Measurements from ENCODE around the gene DTL. TPM values are rescaled to one million over a fixed set of nuclear protein-coding genes. Genes with fewer than 3 reads are reported as not detected.

DTL gene
- total RNA-seq, 2 experiments from 2014 or later, result 92.0 to 95.9 TPM

DNA sequence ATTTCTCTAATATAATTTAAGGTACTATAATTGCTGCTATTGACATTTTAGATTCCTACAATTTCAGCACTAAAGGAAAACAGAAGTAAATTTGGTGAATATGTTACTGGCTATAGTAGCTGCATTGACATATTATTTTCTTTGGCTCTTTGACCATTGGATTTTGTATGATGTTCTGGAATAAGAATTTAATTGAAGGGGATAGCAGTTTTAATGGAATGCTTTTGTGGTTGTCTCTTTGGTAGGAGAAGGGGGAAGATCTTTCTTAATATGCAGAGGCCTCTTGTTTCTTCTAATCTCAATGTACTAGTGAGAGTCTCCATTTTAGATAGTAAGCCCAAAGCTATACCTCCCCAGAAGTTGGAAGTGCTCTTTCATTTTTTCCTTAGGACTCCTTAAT lies 6.9 kb downstream of the DTL start:
- ChIA-PET CTCF (interaction anchor here (1.0 kb wide), 1 partner anchor 21 kb away, joined by 3 read pairs; no protein-coding TSS in a partner anchor), POLR2A (no interaction called here)
- intact Hi-C loops (cut with micrococcal nuclease), result no loop called here
- H3K27ac Mint-ChIP-seq, result no peak overlapping the region
- TF ChIP-seq, protein P1, sequence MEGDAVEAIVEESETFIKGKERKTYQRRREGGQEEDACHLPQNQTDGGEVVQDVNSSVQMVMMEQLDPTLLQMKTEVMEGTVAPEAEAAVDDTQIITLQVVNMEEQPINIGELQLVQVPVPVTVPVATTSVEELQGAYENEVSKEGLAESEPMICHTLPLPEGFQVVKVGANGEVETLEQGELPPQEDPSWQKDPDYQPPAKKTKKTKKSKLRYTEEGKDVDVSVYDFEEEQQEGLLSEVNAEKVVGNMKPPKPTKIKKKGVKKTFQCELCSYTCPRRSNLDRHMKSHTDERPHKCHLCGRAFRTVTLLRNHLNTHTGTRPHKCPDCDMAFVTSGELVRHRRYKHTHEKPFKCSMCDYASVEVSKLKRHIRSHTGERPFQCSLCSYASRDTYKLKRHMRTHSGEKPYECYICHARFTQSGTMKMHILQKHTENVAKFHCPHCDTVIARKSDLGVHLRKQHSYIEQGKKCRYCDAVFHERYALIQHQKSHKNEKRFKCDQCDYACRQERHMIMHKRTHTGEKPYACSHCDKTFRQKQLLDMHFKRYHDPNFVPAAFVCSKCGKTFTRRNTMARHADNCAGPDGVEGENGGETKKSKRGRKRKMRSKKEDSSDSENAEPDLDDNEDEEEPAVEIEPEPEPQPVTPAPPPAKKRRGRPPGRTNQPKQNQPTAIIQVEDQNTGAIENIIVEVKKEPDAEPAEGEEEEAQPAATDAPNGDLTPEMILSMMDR (IDR thresholded peaks at IDR 0.05), result no peak
- no peak for ATAC-seq
- peaks cover 74% of the 10 kb centered on the region for H3K36me3 Mint-ChIP-seq (ENCODE audit: low read depth)
- no peak for DNase-seq
- no peak overlapping the region for H3K4me3 Mint-ChIP-seq
- H3K27me3 Mint-ChIP-seq, result peaks cover 1% of the 10 kb centered on the region
- no peaks in the 10 kb centered on the region for H3K9me3 Mint-ChIP-seq
- peaks cover 27% of the 10 kb centered on the region for H3K4me1 Mint-ChIP-seq (ENCODE audit: low read depth)

GRCh38 chr1:212044851-212045250 lies 9.3 kb downstream of the DTL start:
- no peak overlapping the region for H3K27ac Mint-ChIP-seq
- TF ChIP-seq, protein P1 (IDR thresholded peaks at IDR 0.05), result no peak
- H3K4me3 Mint-ChIP-seq, result no peak overlapping the region
- H3K4me1 Mint-ChIP-seq (ENCODE audit: low read depth), result peaks cover 12% of the 10 kb centered on the region
- POLR2A ChIA-PET, result interaction anchor here (0.6 to 2.6 kb wide), 5 partner anchors 9 to 432 kb away, joined by 3 to 13 read pairs (median 3); partner anchors contain the start of genes DTL and INTS7
- CTCF ChIA-PET, result interaction anchor here (1.8 to 2.0 kb wide), 2 partner anchors 9 to 18 kb away, joined by 4 to 5 read pairs; partner anchors contain the start of genes DTL and INTS7
- intact Hi-C loops (cut with micrococcal nuclease), result no loop called here
- H3K9me3 Mint-ChIP-seq, result no peaks in the 10 kb centered on the region
- no peaks in the 10 kb centered on the region for H3K27me3 Mint-ChIP-seq
- DNase-seq, result no peak
- no peak for ATAC-seq
- H3K36me3 Mint-ChIP-seq (ENCODE audit: low read depth), result peaks cover 76% of the 10 kb centered on the region

GRCh38 chr1:212045981-212046380 lies 10.4 kb downstream of the DTL start:
- peaks cover 4% of the 10 kb centered on the region for H3K4me1 Mint-ChIP-seq (ENCODE audit: low read depth)
- H3K27me3 Mint-ChIP-seq, result no peaks in the 10 kb centered on the region
- CTCF ChIA-PET, result interaction anchor here (1.8 to 2.0 kb wide), 2 partner anchors 10 to 17 kb away, joined by 4 to 5 read pairs; partner anchors contain the start of genes DTL and INTS7
- intact Hi-C loops (cut with micrococcal nuclease), result no loop called here
- H3K36me3 Mint-ChIP-seq (ENCODE audit: low read depth), result peaks cover 79% of the 10 kb centered on the region
- DNase-seq (no peak), ATAC-seq (no peak)
- POLR2A ChIA-PET, result no interaction called here
- TF ChIP-seq, protein P1 (IDR thresholded peaks at IDR 0.05), result no peak
- no peaks in the 10 kb centered on the region for H3K9me3 Mint-ChIP-seq
- no peak overlapping the region for H3K27ac Mint-ChIP-seq
- no peak overlapping the region for H3K4me3 Mint-ChIP-seq

DNA sequence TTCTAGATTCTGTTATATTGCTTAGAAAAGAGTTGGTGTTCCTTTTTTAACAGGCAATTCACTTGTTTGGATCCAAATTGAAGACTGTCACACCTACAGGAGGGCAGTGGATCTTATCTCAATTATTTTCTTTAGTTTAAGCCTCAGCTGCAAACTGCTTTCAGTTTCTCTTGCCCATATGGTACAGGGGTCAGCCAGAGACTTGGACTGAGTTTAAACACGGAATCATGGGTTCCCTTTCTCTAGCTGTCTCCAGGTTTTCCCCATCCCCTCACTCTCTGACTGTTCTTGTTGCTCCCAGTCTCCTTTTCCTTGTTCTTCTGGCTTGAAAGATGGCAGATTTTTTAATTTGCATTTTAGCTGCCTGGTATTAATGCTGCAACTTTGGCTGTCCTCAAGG lies 18.4 kb downstream of the DTL start:
- intact Hi-C loops (cut with micrococcal nuclease), result no loop called here
- Mint-ChIP-seq H3K4me1 (ENCODE audit: low read depth) (no peaks in the 10 kb centered on the region), H3K27me3 (no peaks in the 10 kb centered on the region), H3K4me3 (no peak overlapping the region), H3K27ac (no peak overlapping the region), H3K9me3 (peaks cover 12% of the 10 kb centered on the region), H3K36me3 (ENCODE audit: low read depth) (peaks cover 89% of the 10 kb centered on the region)
- TF ChIP-seq, protein P1 (IDR thresholded peaks at IDR 0.05), result no peak
- CTCF ChIA-PET, result interaction anchor here (1.2 to 1.8 kb wide), 2 partner anchors 8 to 10 kb away, joined by 4 to 7 read pairs; no protein-coding TSS in a partner anchor
- POLR2A ChIA-PET, result interaction anchor here (0.5 to 1.0 kb wide), 2 partner anchors 19 to 195 kb away, joined by 3 read pairs; partner anchors contain the start of genes DTL and INTS7
- ATAC-seq (no peak), DNase-seq (no peak)

DNA sequence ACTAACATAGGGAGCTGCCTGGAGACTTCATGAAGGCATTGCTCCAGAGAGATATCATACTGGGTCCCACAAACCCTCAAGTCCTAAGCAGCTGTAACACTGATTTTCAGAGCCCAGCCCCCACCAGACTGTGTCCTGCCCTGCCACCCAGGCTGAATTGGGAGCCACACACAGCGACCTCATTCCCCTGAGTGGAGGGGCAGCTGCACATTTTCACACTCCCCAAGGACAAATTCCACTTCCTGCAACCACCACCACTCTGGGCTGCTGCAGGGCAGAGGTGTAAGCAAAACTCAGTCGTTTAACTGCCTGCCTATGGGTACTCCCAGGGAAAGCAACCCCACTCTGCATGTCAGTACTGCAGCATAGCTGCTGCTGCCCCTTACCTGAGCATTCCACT lies 19.8 kb downstream of the DTL start:
- intact Hi-C loops (cut with micrococcal nuclease), result loop anchor here (5.0 kb wide), 1 partner anchor 312 kb away; no protein-coding TSS in a partner anchor
- no peak overlapping the region for H3K27ac Mint-ChIP-seq
- no peaks in the 10 kb centered on the region for H3K27me3 Mint-ChIP-seq
- TF ChIP-seq, protein P1 (IDR thresholded peaks at IDR 0.05), result no peak
- H3K9me3 Mint-ChIP-seq, result peaks cover 12% of the 10 kb centered on the region
- DNase-seq (no peak), ATAC-seq (no peak)
- peaks cover 88% of the 10 kb centered on the region for H3K36me3 Mint-ChIP-seq (ENCODE audit: low read depth)
- no peaks in the 10 kb centered on the region for H3K4me1 Mint-ChIP-seq (ENCODE audit: low read depth)
- H3K4me3 Mint-ChIP-seq, result no peak overlapping the region
- ChIA-PET POLR2A (interaction anchor here (0.5 to 0.9 kb wide), 3 partner anchors 10 to 676 kb away, joined by 3 read pairs; no protein-coding TSS in a partner anchor), CTCF (interaction anchor here (1.8 kb wide), 1 partner anchor 8 kb away, joined by 7 read pairs; no protein-coding TSS in a partner anchor)

Measured in activated CD8-positive, alpha-beta T cell treated with anti-CD3 and anti-CD28 coated beads for 36 hours (primary cell).